Activated T-cell treated with anti-CD3 and anti-CD28 coated beads, Interleukin-2, amount 50 U/mL, for 24 hours (primary cell): ENCODE data around the gene SEC14L2.
A peak's percentile ranks its signal among the peaks of the same experiment; 100 is the strongest.
"Not testable (repeated sequence)": the region's sequence is repeated elsewhere in the genome, so short reads cannot be mapped to it uniquely, and the experiment has no call there.

Source experiments
- DNase-seq: peaks from one replicate; pipeline ENCODE4 v3.0.0-alpha.2; 2020
- H3K27ac Mint-ChIP-seq: 2 replicates; pipeline ENCODE4 v1.8.0; 2020; ENCODE audit warnings: mild to moderate bottlenecking, mixed read lengths
- H3K27me3 Mint-ChIP-seq: 2 replicates; pipeline ENCODE4 v1.8.0; 2020; ENCODE audit warnings: mixed read lengths
- H3K36me3 Mint-ChIP-seq: 2 replicates; pipeline ENCODE4 v1.8.0; 2020; ENCODE audit warnings: low read depth, mixed read lengths
- H3K4me1 Mint-ChIP-seq: 2 replicates; pipeline ENCODE4 v1.8.0; 2020; ENCODE audit warnings: low read depth, mixed read lengths
- H3K4me3 Mint-ChIP-seq: 2 replicates; pipeline ENCODE4 v1.8.0; 2020; ENCODE audit warnings: mild to moderate bottlenecking, moderate library complexity, mixed read lengths
- H3K9me3 Mint-ChIP-seq: 2 replicates; pipeline ENCODE4 v1.8.0; 2020; ENCODE audit warnings: mixed read lengths

Gene SEC14L2

GRCh38 chr22:30390974-30391691 lies 5.7 kb upstream of the SEC14L2 start:
- peaks cover 9% of the 10 kb centered on the region for H3K27me3 Mint-ChIP-seq
- DNase-seq: peak; percentile 84
- peaks cover 37% of the 10 kb centered on the region for H3K4me1 Mint-ChIP-seq
- peak overlapping the region; percentile 91 for H3K27ac Mint-ChIP-seq
- no peak overlapping the region for H3K4me3 Mint-ChIP-seq
- H3K9me3 Mint-ChIP-seq: no peaks in the 10 kb centered on the region
- H3K36me3 Mint-ChIP-seq: no peaks in the 10 kb centered on the region

GRCh38 chr22:30392661-30393321 lies 4.0 kb upstream of the SEC14L2 start:
- H3K36me3 Mint-ChIP-seq: peaks cover 2% of the 10 kb centered on the region
- peaks cover 39% of the 10 kb centered on the region for H3K4me1 Mint-ChIP-seq
- DNase-seq: no peak
- no peak overlapping the region for H3K27ac Mint-ChIP-seq
- no peak overlapping the region for H3K4me3 Mint-ChIP-seq
- H3K27me3 Mint-ChIP-seq: peaks cover 4% of the 10 kb centered on the region
- no peaks in the 10 kb centered on the region for H3K9me3 Mint-ChIP-seq

- H3K27me3 Mint-ChIP-seq: peaks cover 4% of the 10 kb centered on the region
- peak overlapping the region; percentile 38 for H3K27ac Mint-ChIP-seq
- H3K9me3 Mint-ChIP-seq: no peaks in the 10 kb centered on the region
- no peak for DNase-seq
- H3K36me3 Mint-ChIP-seq: peaks cover 2% of the 10 kb centered on the region
- no peak overlapping the region for H3K4me3 Mint-ChIP-seq
- H3K4me1 Mint-ChIP-seq: peaks cover 44% of the 10 kb centered on the region
Observed at GRCh38 chr22:30393322-30393680, 3.5 kb upstream of the SEC14L2 start.

GRCh38 chr22:30393885-30394284 lies 2.9 kb upstream of the SEC14L2 start:
- no peaks in the 10 kb centered on the region for H3K9me3 Mint-ChIP-seq
- H3K4me3 Mint-ChIP-seq: no peak overlapping the region
- DNase-seq: no peak
- H3K36me3 Mint-ChIP-seq: peaks cover 2% of the 10 kb centered on the region
- H3K4me1 Mint-ChIP-seq: peaks cover 50% of the 10 kb centered on the region
- no peak overlapping the region for H3K27ac Mint-ChIP-seq
- H3K27me3 Mint-ChIP-seq: peaks cover 4% of the 10 kb centered on the region

- H3K27me3 Mint-ChIP-seq: peaks cover 4% of the 10 kb centered on the region
- no peaks in the 10 kb centered on the region for H3K9me3 Mint-ChIP-seq
- peak overlapping the region; percentile 75 for H3K27ac Mint-ChIP-seq
- peak overlapping the region; percentile 90 for H3K4me3 Mint-ChIP-seq
- H3K36me3 Mint-ChIP-seq: peaks cover 17% of the 10 kb centered on the region
- DNase-seq: no peak
- peaks cover 45% of the 10 kb centered on the region for H3K4me1 Mint-ChIP-seq
Observed at GRCh38 chr22:30397656-30398635, 1.1 kb downstream of the SEC14L2 start.

- no peaks in the 10 kb centered on the region for H3K9me3 Mint-ChIP-seq
- H3K27me3 Mint-ChIP-seq: peaks cover under 1% of the 10 kb centered on the region
- DNase-seq: no peak
- H3K4me3 Mint-ChIP-seq: peak overlapping the region; percentile 90
- peak overlapping the region; percentile 75 for H3K27ac Mint-ChIP-seq
- peaks cover 21% of the 10 kb centered on the region for H3K36me3 Mint-ChIP-seq
- peaks cover 42% of the 10 kb centered on the region for H3K4me1 Mint-ChIP-seq
Observed at GRCh38 chr22:30398685-30399680, 2.2 kb downstream of the SEC14L2 start.

GRCh38 chr22:30399718-30400117 lies 2.9 kb downstream of the SEC14L2 start:
- H3K9me3 Mint-ChIP-seq: no peaks in the 10 kb centered on the region
- no peak for DNase-seq
- H3K4me3 Mint-ChIP-seq: no peak overlapping the region
- peaks cover 24% of the 10 kb centered on the region for H3K36me3 Mint-ChIP-seq
- H3K4me1 Mint-ChIP-seq: peaks cover 42% of the 10 kb centered on the region
- H3K27ac Mint-ChIP-seq: no peak overlapping the region
- no peaks in the 10 kb centered on the region for H3K27me3 Mint-ChIP-seq

- no peak for DNase-seq
- no peak overlapping the region for H3K4me3 Mint-ChIP-seq
- H3K36me3 Mint-ChIP-seq: peaks cover 26% of the 10 kb centered on the region
- H3K9me3 Mint-ChIP-seq: no peaks in the 10 kb centered on the region
- H3K27me3 Mint-ChIP-seq: no peaks in the 10 kb centered on the region
- H3K27ac Mint-ChIP-seq: no peak overlapping the region
- peaks cover 42% of the 10 kb centered on the region for H3K4me1 Mint-ChIP-seq
Observed at GRCh38 chr22:30400159-30400558, 3.3 kb downstream of the SEC14L2 start.

- not testable (repeated sequence) for H3K27ac Mint-ChIP-seq, H3K27me3 Mint-ChIP-seq, H3K4me3 Mint-ChIP-seq, H3K9me3 Mint-ChIP-seq, DNase-seq
- Mint-ChIP-seq H3K4me1 (peaks cover 38% of the 10 kb centered on the region), H3K36me3 (peaks cover 32% of the 10 kb centered on the region)
Observed at GRCh38 chr22:30401024-30401423, 4.2 kb downstream of the SEC14L2 start.

GRCh38 chr22:30402028-30402765 lies 5.4 kb downstream of the SEC14L2 start:
- no peaks in the 10 kb centered on the region for H3K27me3 Mint-ChIP-seq
- no peaks in the 10 kb centered on the region for H3K9me3 Mint-ChIP-seq
- H3K4me3 Mint-ChIP-seq: no peak overlapping the region
- peaks cover 42% of the 10 kb centered on the region for H3K36me3 Mint-ChIP-seq
- no peak for DNase-seq
- peak overlapping the region; percentile 55 for H3K27ac Mint-ChIP-seq
- peaks cover 28% of the 10 kb centered on the region for H3K4me1 Mint-ChIP-seq

- Mint-ChIP-seq H3K36me3 (peaks cover 45% of the 10 kb centered on the region), H3K4me1 (peaks cover 24% of the 10 kb centered on the region)
- not testable (repeated sequence) for H3K27ac Mint-ChIP-seq, H3K9me3 Mint-ChIP-seq, H3K4me3 Mint-ChIP-seq, DNase-seq, H3K27me3 Mint-ChIP-seq
Observed at GRCh38 chr22:30402766-30403104, 5.9 kb downstream of the SEC14L2 start.

GRCh38 chr22:30404307-30404706 lies 7.5 kb downstream of the SEC14L2 start:
- Mint-ChIP-seq H3K36me3 (peaks cover 57% of the 10 kb centered on the region), H3K9me3 (no peaks in the 10 kb centered on the region), H3K4me1 (peaks cover 17% of the 10 kb centered on the region), H3K27ac (peak overlapping the region; percentile 38), H3K4me3 (no peak overlapping the region), H3K27me3 (no peaks in the 10 kb centered on the region)
- no peak for DNase-seq

- no peaks in the 10 kb centered on the region for H3K9me3 Mint-ChIP-seq
- H3K4me1 Mint-ChIP-seq: peaks cover 14% of the 10 kb centered on the region
- no peak overlapping the region for H3K4me3 Mint-ChIP-seq
- H3K27me3 Mint-ChIP-seq: no peaks in the 10 kb centered on the region
- DNase-seq: no peak
- H3K36me3 Mint-ChIP-seq: peaks cover 65% of the 10 kb centered on the region
- no peak overlapping the region for H3K27ac Mint-ChIP-seq
Observed at GRCh38 chr22:30405731-30406130, 8.9 kb downstream of the SEC14L2 start.
